HCT116 (cell line): Measurements from ENCODE around the gene MTHFD2. TPM values are rescaled to one million over a fixed set of nuclear protein-coding genes. Genes with fewer than 3 reads are reported as not detected.

Experiments used
- ATAC-seq: fragments of 200-7000 bp; cut with Tn5 transposase; 2 replicates; pipeline ENCODE4 v1.9.1; 2020; ENCODE audit warnings: mild to moderate bottlenecking, moderate library complexity
- BruUV-seq: library from RNA; stranded (reverse); fragments of 400-500 nt; replicated peaks from 2 replicates; lab custom pipeline; 2021; lab: Mats Ljungman, UMichigan
- CTCF ChIA-PET: fragments of 300-600 bp; sonication (Branson Sonifier 250); formaldehyde crosslinking; loops from one replicate; lab custom pipeline; 2021; ENCODE audit warnings: antibody characterized with exemption; lab: Charles Lee
- POLR2A ChIA-PET: fragments of 300-600, 350-600 bp; sonication (Branson Sonifier 250); formaldehyde crosslinking; loops from one replicate; lab custom pipeline; 2021; ENCODE audit warnings: antibody characterized with exemption; lab: Charles Lee
- RAD21 ChIA-PET, 2 experiments: fragments of 300-600 bp; sonication (Branson Sonifier 250); formaldehyde crosslinking; loops; one replicate each; lab custom pipeline; 2023; ENCODE audit warnings: low total read pairs in 2 of 2; ENCODE audit not compliant: uncharacterized antibody in 2 of 2, unreplicated experiment in 2 of 2, low non-redundant PET in 1 of 2; lab: Charles Lee
- DNase-seq: peaks from one replicate; pipeline ENCODE4 v3.0.0-alpha.2; 2010; ENCODE audit warnings: low read depth, low spot score
- H2AFZ ChIP-seq: fragments of 200-600 bp; shearing (Covaris generic), sonication (generic); 2 replicates; pipeline ENCODE4 v1.6.1; 2017; ENCODE audit warnings: low read depth, mixed run types, mixed read lengths, antibody characterized with exemption, low read length; ENCODE audit not compliant: poor library complexity, severe bottlenecking
- H3K27ac ChIP-seq: 2 replicates; pipeline ENCODE4 v1.5.1; 2012; ENCODE audit warnings: low read depth, low read length
- H3K27me3 ChIP-seq: fragments of 200-600 bp; sonication (generic); 2 replicates; pipeline ENCODE4 v1.6.1; 2016; ENCODE audit warnings: mixed run types, low read length, mixed read lengths; ENCODE audit not compliant: insufficient read depth
- H3K36me3 ChIP-seq, 2 experiments: fragments of 200-500 bp in 1 of 2; fragments of 200-600 bp in 1 of 2; sonication (Bioruptor generic) in 1 of 2; sonication (generic) in 1 of 2; 2 replicates each; pipeline versions ENCODE4 v1.5.1 to v1.6.1; 2014 to 2016; ENCODE audit warnings: low read length in 2 of 2, inconsistent platforms in 1 of 2, mixed read lengths in 1 of 2, mixed run types in 1 of 2; ENCODE audit not compliant: insufficient read depth in 2 of 2, control insufficient read depth in 1 of 2
- H3K4me1 ChIP-seq, 2 experiments: fragments of 200-600 bp in 1 of 2; sonication (generic) in 1 of 2; 2 replicates each; pipeline versions ENCODE4 v1.5.1 to v1.6.1; 2012 to 2017; ENCODE audit warnings: low read length in 2 of 2, inconsistent platforms in 1 of 2, mild to moderate bottlenecking in 1 of 2, mixed read lengths in 1 of 2, mixed run types in 1 of 2, moderate library complexity in 1 of 2; ENCODE audit not compliant: insufficient read depth in 2 of 2, control insufficient read depth in 1 of 2
- H3K4me2 ChIP-seq: fragments of 200-600 bp; sonication (generic); 2 replicates; pipeline ENCODE4 v1.6.1; 2017; ENCODE audit warnings: mixed run types, low read length, mixed read lengths
- H3K4me3 ChIP-seq, 2 experiments: fragments of 200-600 bp in 1 of 2; sonication (generic) in 1 of 2; replicated peaks in 1 of 2; 2 replicates each; pipeline ENCODE4 v1.5.1; 2011 to 2016; ENCODE audit warnings: low read length in 2 of 2, control low read depth in 1 of 2, low read depth in 1 of 2, mild to moderate bottlenecking in 1 of 2, mixed read lengths in 1 of 2, mixed run types in 1 of 2
- H3K79me2 ChIP-seq: fragments of 200-600 bp; sonication (generic); 2 replicates; pipeline ENCODE4 v1.6.1; 2017; ENCODE audit warnings: mild to moderate bottlenecking, mixed run types, low read length, moderate library complexity, mixed read lengths; ENCODE audit not compliant: insufficient read depth
- H3K9ac ChIP-seq: fragments of 200-600 bp; sonication (generic); 2 replicates; pipeline ENCODE4 v1.6.1; 2016; ENCODE audit warnings: low read length, mixed read lengths
- H3K9me2 ChIP-seq: fragments of 200-600 bp; sonication (generic), shearing (Covaris generic); 2 replicates; pipeline ENCODE4 v1.6.1; 2017; ENCODE audit warnings: mixed run types, mild to moderate bottlenecking, moderate library complexity; ENCODE audit not compliant: insufficient read depth
- H3K9me3 ChIP-seq, 2 experiments: fragments of 200-500 bp in 1 of 2; fragments of 200-600 bp in 1 of 2; sonication (Bioruptor generic) in 1 of 2; sonication (generic) in 1 of 2; 2 replicates each; pipeline ENCODE4 v1.6.1; 2014 to 2017; ENCODE audit warnings: low read length in 2 of 2, mixed read lengths in 2 of 2, inconsistent platforms in 1 of 2, low read depth in 1 of 2, mild to moderate bottlenecking in 1 of 2, mixed run types in 1 of 2, moderate library complexity in 1 of 2; ENCODE audit not compliant: control insufficient read depth in 1 of 2, insufficient read depth in 1 of 2
- H4K20me1 ChIP-seq: fragments of 200-600 bp; sonication (generic), shearing (Covaris generic); 2 replicates; pipeline ENCODE4 v1.6.1; 2017; ENCODE audit warnings: mixed run types, mild to moderate bottlenecking, moderate library complexity; ENCODE audit not compliant: insufficient read depth
- ELF1 ChIP-seq: IDR thresholded peaks from 2 replicates; pipeline ENCODE4 v1.6.1; 2012; ENCODE audit warnings: low read depth, borderline replicate concordance
- EZH2 ChIP-seq: fragments of 200-600 bp; sonication (generic); IDR thresholded peaks from 2 replicates; pipeline ENCODE4 v1.6.1; 2017; ENCODE audit warnings: antibody characterized with exemption, mixed run types
- FOSL1 ChIP-seq: IDR thresholded peaks from 2 replicates; pipeline ENCODE4 v1.6.1; 2012; ENCODE audit warnings: low read depth
- JUND ChIP-seq: IDR thresholded peaks from 2 replicates; pipeline ENCODE4 v1.6.1; 2012
- POLR2A ChIP-seq: IDR thresholded peaks from 2 replicates; pipeline ENCODE4 v1.7.0; 2011; ENCODE audit warnings: borderline replicate concordance; ENCODE audit not compliant: insufficient read depth, insufficient read length; ENCODE audit errors: extremely low read depth
- POLR2AphosphoS5 ChIP-seq: IDR thresholded peaks from 2 replicates; pipeline ENCODE4 v1.6.1; 2011; ENCODE audit warnings: mild to moderate bottlenecking, low read depth, low read length, moderate library complexity
- RAD21 ChIP-seq: IDR thresholded peaks from 2 replicates; pipeline ENCODE4 v1.6.1; 2012; ENCODE audit warnings: low read depth, mild to moderate bottlenecking
- SIN3A ChIP-seq: IDR thresholded peaks from 2 replicates; pipeline ENCODE4 v1.6.1; 2012; ENCODE audit warnings: low read depth
- SP1 ChIP-seq: IDR thresholded peaks from 2 replicates; pipeline ENCODE4 v1.6.1; 2012; ENCODE audit warnings: low read depth
- TCF7L2 ChIP-seq: IDR thresholded peaks from 2 replicates; pipeline ENCODE4 v1.7.0; 2011; ENCODE audit warnings: borderline replicate concordance, inconsistent platforms; ENCODE audit not compliant: insufficient read depth, insufficient read length; ENCODE audit errors: extremely low read depth
- ZNF274 ChIP-seq: fragments of 200-500 bp; sonication (Bioruptor generic); IDR thresholded peaks from 2 replicates; pipeline ENCODE4 v1.6.1; 2014; ENCODE audit warnings: mild to moderate bottlenecking, low read depth, low read length, inconsistent platforms
- intact Hi-C: fragments of 100-400 bp; cut with micrococcal nuclease; formaldehyde crosslinking; loops from 2 replicates; pipeline ENCODE4 v1.10.0; 2022
- total RNA-seq: library from RNA; stranded (reverse); gene quantifications from one replicate; pipeline ENCODE4 v1.2.1, GENCODE V29; 2021; ENCODE audit not compliant: unreplicated experiment
- TF ChIP-seq, protein P1 (sequence below): IDR thresholded peaks from 2 replicates; pipeline ENCODE4 v1.6.1; 2011; ENCODE audit warnings: mild to moderate bottlenecking, low read length, moderate library complexity; ENCODE audit not compliant: insufficient replicate concordance; ENCODE audit errors: extremely low read depth
- TF ChIP-seq, protein P2 (sequence below): IDR thresholded peaks from 2 replicates; pipeline ENCODE4 v1.6.1; 2012; ENCODE audit warnings: low read depth
- TF ChIP-seq, protein P3 (sequence below): IDR thresholded peaks from 2 replicates; pipeline ENCODE4 v1.6.1; 2012

The MTHFD2 gene
- total RNA-seq, 1 experiment from 2014 or later, result 445 TPM

GRCh38 chr2:74225698-74226459 lies 27.5 kb downstream of the MTHFD2 start:
- no peak overlapping the region for H2AFZ ChIP-seq
- H3K79me2 ChIP-seq, result no peaks in the 10 kb centered on the region
- no peak for DNase-seq
- H3K4me1 ChIP-seq, result 0 out of 4 replicates have a peak, but pooled peaks cover 2 to 6% of the 10 kb centered on the region in 2 experiments
- no peaks in the 10 kb centered on the region for H4K20me1 ChIP-seq
- TF ChIP-seq POLR2AphosphoS5 (no peak), SP1 (no peak), SIN3A (no peak), TCF7L2 (no peak), RAD21 (no peak), EZH2 (no peak), POLR2A (no peak), JUND (no peak), ELF1 (no peak), FOSL1 (no peak), ZNF274 (no peak)
- TF ChIP-seq, protein P1, sequence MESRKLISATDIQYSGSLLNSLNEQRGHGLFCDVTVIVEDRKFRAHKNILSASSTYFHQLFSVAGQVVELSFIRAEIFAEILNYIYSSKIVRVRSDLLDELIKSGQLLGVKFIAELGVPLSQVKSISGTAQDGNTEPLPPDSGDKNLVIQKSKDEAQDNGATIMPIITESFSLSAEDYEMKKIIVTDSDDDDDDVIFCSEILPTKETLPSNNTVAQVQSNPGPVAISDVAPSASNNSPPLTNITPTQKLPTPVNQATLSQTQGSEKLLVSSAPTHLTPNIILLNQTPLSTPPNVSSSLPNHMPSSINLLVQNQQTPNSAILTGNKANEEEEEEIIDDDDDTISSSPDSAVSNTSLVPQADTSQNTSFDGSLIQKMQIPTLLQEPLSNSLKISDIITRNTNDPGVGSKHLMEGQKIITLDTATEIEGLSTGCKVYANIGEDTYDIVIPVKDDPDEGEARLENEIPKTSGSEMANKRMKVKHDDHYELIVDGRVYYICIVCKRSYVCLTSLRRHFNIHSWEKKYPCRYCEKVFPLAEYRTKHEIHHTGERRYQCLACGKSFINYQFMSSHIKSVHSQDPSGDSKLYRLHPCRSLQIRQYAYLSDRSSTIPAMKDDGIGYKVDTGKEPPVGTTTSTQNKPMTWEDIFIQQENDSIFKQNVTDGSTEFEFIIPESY, result no peak
- TF ChIP-seq, protein P2, sequence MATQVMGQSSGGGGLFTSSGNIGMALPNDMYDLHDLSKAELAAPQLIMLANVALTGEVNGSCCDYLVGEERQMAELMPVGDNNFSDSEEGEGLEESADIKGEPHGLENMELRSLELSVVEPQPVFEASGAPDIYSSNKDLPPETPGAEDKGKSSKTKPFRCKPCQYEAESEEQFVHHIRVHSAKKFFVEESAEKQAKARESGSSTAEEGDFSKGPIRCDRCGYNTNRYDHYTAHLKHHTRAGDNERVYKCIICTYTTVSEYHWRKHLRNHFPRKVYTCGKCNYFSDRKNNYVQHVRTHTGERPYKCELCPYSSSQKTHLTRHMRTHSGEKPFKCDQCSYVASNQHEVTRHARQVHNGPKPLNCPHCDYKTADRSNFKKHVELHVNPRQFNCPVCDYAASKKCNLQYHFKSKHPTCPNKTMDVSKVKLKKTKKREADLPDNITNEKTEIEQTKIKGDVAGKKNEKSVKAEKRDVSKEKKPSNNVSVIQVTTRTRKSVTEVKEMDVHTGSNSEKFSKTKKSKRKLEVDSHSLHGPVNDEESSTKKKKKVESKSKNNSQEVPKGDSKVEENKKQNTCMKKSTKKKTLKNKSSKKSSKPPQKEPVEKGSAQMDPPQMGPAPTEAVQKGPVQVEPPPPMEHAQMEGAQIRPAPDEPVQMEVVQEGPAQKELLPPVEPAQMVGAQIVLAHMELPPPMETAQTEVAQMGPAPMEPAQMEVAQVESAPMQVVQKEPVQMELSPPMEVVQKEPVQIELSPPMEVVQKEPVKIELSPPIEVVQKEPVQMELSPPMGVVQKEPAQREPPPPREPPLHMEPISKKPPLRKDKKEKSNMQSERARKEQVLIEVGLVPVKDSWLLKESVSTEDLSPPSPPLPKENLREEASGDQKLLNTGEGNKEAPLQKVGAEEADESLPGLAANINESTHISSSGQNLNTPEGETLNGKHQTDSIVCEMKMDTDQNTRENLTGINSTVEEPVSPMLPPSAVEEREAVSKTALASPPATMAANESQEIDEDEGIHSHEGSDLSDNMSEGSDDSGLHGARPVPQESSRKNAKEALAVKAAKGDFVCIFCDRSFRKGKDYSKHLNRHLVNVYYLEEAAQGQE, result no peak
- TF ChIP-seq, protein P3, sequence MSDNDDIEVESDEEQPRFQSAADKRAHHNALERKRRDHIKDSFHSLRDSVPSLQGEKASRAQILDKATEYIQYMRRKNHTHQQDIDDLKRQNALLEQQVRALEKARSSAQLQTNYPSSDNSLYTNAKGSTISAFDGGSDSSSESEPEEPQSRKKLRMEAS, result no peak
- TF ChIP-seq, all 23 proteins: peak for 0
- no peak overlapping the region for H3K9ac ChIP-seq
- ChIA-PET CTCF (no interaction called here), RAD21 (no interaction called here), POLR2A (no interaction called here)
- H3K27ac ChIP-seq, result no peak overlapping the region
- H3K36me3 ChIP-seq, result no peaks in the 10 kb centered on the region
- H3K4me2 ChIP-seq, result no peak overlapping the region
- no TSS peak for BruUV-seq
- ATAC-seq, result no peak
- H3K9me2 ChIP-seq, result no peaks in the 10 kb centered on the region
- H3K27me3 ChIP-seq, result no peaks in the 10 kb centered on the region
- no peaks in the 10 kb centered on the region for H3K9me3 ChIP-seq
- intact Hi-C loops, result no loop called here
- no peak overlapping the region for H3K4me3 ChIP-seq
